SK-MEL-5 (cell line): ENCODE data around the gene RAB3A. TPM values are rescaled to one million over a fixed set of nuclear protein-coding genes. Genes with fewer than 3 reads are reported as not detected.

ENCODE experiments used
- DNase-seq: peaks from one replicate; pipeline ENCODE4 v3.0.0-alpha.2; 2016; ENCODE audit warnings: low read depth, low spot score
- in situ Hi-C: cut with HindIII; loops from 2 replicates; pipeline ENCODE4 v1.10.0; 2016; ENCODE audit warnings: low sequenced_read_pairs, high pct_unique_total_duplicates, low pct_unique_long_range_greater_than_20kb
- polyA plus RNA-seq, 2 experiments: library from polyadenylated mRNA; depleted of rRNA; stranded (reverse); fragments of >200 nt; gene quantifications; 2 replicates each; pipeline ENCODE4 v1.2.3, GENCODE V29; 2015
- total RNA-seq: library from RNA; depleted of rRNA; stranded (reverse); fragments of >200 nt; shearing (Covaris generic); gene quantifications from 2 replicates; pipeline ENCODE4 v1.2.3, GENCODE V29; 2014; rRNA removed

Gene RAB3A
- total RNA-seq = 2.5 and 7.9 TPM in 2 replicates
- 3.4 and 4.2 TPM in 2 replicates for polyA plus RNA-seq (2015; cell fraction: cytosol; rRNA removed)
- 0.65 and 2.4 TPM in 2 replicates for polyA plus RNA-seq (2015; cell fraction: nucleus; rRNA removed)

- in situ Hi-C loops = no loop called here
- peak; percentile 99 for DNase-seq
These were observed at the start of gene RAB3A for GRCh38 chr19:18203863-18204393. RAB3A (minus strand) TSS chr19:18204042; CDS start chr19:18202740, 1,302 bp downstream.

GRCh38 chr19:18253130-18253529 is 49.3 kb upstream of the RAB3A start:
- in situ Hi-C loops = no loop called here
- no peak for DNase-seq

GRCh38 chr19:18252370-18252717 is 48.5 kb upstream of the RAB3A start:
- no peak for DNase-seq
- in situ Hi-C loops = no loop called here

GRCh38 chr19:18251587-18252369 is 47.9 kb upstream of the RAB3A start:
- in situ Hi-C loops = no loop called here
- peak; percentile 72 for DNase-seq

GRCh38 chr19:18249834-18250233 is 46.0 kb upstream of the RAB3A start:
- in situ Hi-C loops = no loop called here
- DNase-seq = no peak

- in situ Hi-C loops = no loop called here
- no peak for DNase-seq
These were observed 41.5 kb upstream of the RAB3A start for GRCh38 chr19:18245297-18245696.

- in situ Hi-C loops = no loop called here
- DNase-seq = no peak
These were observed 35.5 kb upstream of the RAB3A start for GRCh38 chr19:18239303-18239702.

- in situ Hi-C loops = no loop called here
- no peak for DNase-seq
These were observed 30.4 kb upstream of the RAB3A start for GRCh38 chr19:18234194-18234593.

GRCh38 chr19:18233224-18233825 is 29.5 kb upstream of the RAB3A start:
- peak; percentile 16 for DNase-seq
- in situ Hi-C loops = no loop called here

- DNase-seq = no peak
- in situ Hi-C loops = no loop called here
These were observed 28.8 kb upstream of the RAB3A start for GRCh38 chr19:18232540-18233223.

- in situ Hi-C loops = no loop called here
- no peak for DNase-seq
These were observed 27.9 kb upstream of the RAB3A start for GRCh38 chr19:18231775-18232174.

GRCh38 chr19:18230941-18231734 is 27.3 kb upstream of the RAB3A start:
- no peak for DNase-seq

GRCh38 chr19:18229915-18230314 is 26.1 kb upstream of the RAB3A start:
- in situ Hi-C loops = no loop called here
- no peak for DNase-seq

More at GRCh38 chr19:18230941-18231734, 27.3 kb upstream of the RAB3A start:
- in situ Hi-C loops = no loop called here

GRCh38 chr19:18229474-18229873 is 25.6 kb upstream of the RAB3A start:
- peak; percentile 28 for DNase-seq
- in situ Hi-C loops = no loop called here

- in situ Hi-C loops = no loop called here
- no peak for DNase-seq
These were observed 24.0 kb upstream of the RAB3A start for GRCh38 chr19:18227781-18228271.

- no peak for DNase-seq
- in situ Hi-C loops = no loop called here
These were observed 23.3 kb upstream of the RAB3A start for GRCh38 chr19:18226956-18227780.
